IMR-90 (cell line): ENCODE results near the gene MANSC4. TPM values are rescaled to one million over a fixed set of nuclear protein-coding genes. Genes with fewer than 3 reads are reported as not detected.

Experiments
- ATAC-seq: fragments of 200-7000 bp; cut with Tn5 transposase; 2 replicates; pipeline ENCODE4 v1.9.1; 2020; ENCODE audit warnings: low read depth, mild to moderate bottlenecking, moderate library complexity
- BruUV-seq: library from RNA; stranded (reverse); fragments of 400-500 nt; replicated peaks from 2 replicates; lab custom pipeline; 2021; lab: Mats Ljungman, UMichigan
- CTCF ChIA-PET: fragments of 300-600 bp; formaldehyde crosslinking; extraction: SDS; loops from one replicate; lab custom pipeline; 2021; ENCODE audit warnings: antibody characterized with exemption; lab: Yijun Ruan, JAX
- POLR2A ChIA-PET: fragments of 300-600 bp; sonication (Branson Sonifier 250); formaldehyde crosslinking; loops from one replicate; lab custom pipeline; 2022; ENCODE audit warnings: antibody characterized with exemption; ENCODE audit not compliant: unreplicated experiment; lab: Charles Lee
- DNase-seq: peaks from one replicate; pipeline ENCODE4 v3.0.0; 2013
- H2AFZ ChIP-seq: replicated peaks from 2 replicates; pipeline ENCODE3; 2013; ENCODE audit warnings: low read length, mild to moderate bottlenecking; ENCODE audit not compliant: poor library complexity
- H2AK5ac ChIP-seq: 2 replicates; pipeline ENCODE4 v1.6.1; 2013; ENCODE audit warnings: low read depth, low read length, inconsistent platforms
- H2AK9ac ChIP-seq: replicated peaks from 2 replicates; pipeline ENCODE3; 2013; ENCODE audit warnings: mild to moderate bottlenecking, low read depth, low read length, moderate library complexity; ENCODE audit not compliant: poor library complexity
- H2BK120ac ChIP-seq: 2 replicates; pipeline ENCODE4 v1.6.1; 2013; ENCODE audit warnings: low read depth, low read length, inconsistent platforms
- H2BK15ac ChIP-seq: 3 replicates; pipeline ENCODE4 v1.6.1; 2013; ENCODE audit warnings: low read depth, low read length, inconsistent platforms
- H2BK20ac ChIP-seq: 2 replicates; pipeline ENCODE4 v1.6.1; 2013; ENCODE audit warnings: low read depth, mild to moderate bottlenecking, inconsistent platforms, low read length, moderate library complexity
- H2BK5ac ChIP-seq: 2 replicates; pipeline ENCODE4 v1.6.1; 2013; ENCODE audit warnings: mild to moderate bottlenecking, low read depth, low read length, inconsistent platforms; ENCODE audit not compliant: poor library complexity, severe bottlenecking
- H3K14ac ChIP-seq: replicated peaks from 2 replicates; pipeline ENCODE4 v1.6.1; 2013; ENCODE audit warnings: low read depth, low read length, inconsistent platforms
- H3K18ac ChIP-seq: 2 replicates; pipeline ENCODE4 v1.6.1; 2013; ENCODE audit warnings: low read depth, low read length, control low read depth
- H3K23ac ChIP-seq: 2 replicates; pipeline ENCODE4 v1.6.1; 2013; ENCODE audit warnings: low read depth, low read length, inconsistent platforms
- H3K27ac ChIP-seq: 2 replicates; pipeline ENCODE4 v1.5.1; 2013; ENCODE audit warnings: mild to moderate bottlenecking, control low read depth, low read length; ENCODE audit not compliant: insufficient read depth
- H3K27me3 ChIP-seq: 2 replicates; pipeline ENCODE4 v1.6.1; 2013; ENCODE audit warnings: low read length; ENCODE audit not compliant: control insufficient read depth, insufficient read depth
- H3K36me3 ChIP-seq: 2 replicates; pipeline ENCODE4 v1.6.1; 2013; ENCODE audit warnings: low read length, mixed read lengths; ENCODE audit not compliant: control insufficient read depth, insufficient read depth
- H3K4ac ChIP-seq: 2 replicates; pipeline ENCODE4 v1.6.1; 2013; ENCODE audit warnings: low read depth, low read length, inconsistent platforms
- H3K4me1 ChIP-seq: 2 replicates; pipeline ENCODE4 v1.6.1; 2013; ENCODE audit warnings: low read length, mixed read lengths; ENCODE audit not compliant: control insufficient read depth, insufficient read depth
- H3K4me2 ChIP-seq: 2 replicates; pipeline ENCODE4 v1.6.1; 2013; ENCODE audit warnings: low read depth, mild to moderate bottlenecking, control low read depth, low read length, moderate library complexity
- H3K4me3 ChIP-seq: 2 replicates; pipeline ENCODE4 v1.5.1; 2013; ENCODE audit warnings: low read depth, mild to moderate bottlenecking, control low read depth, low read length, moderate library complexity; ENCODE audit not compliant: insufficient read depth
- H3K56ac ChIP-seq: 2 replicates; pipeline ENCODE4 v1.6.1; 2013; ENCODE audit warnings: low read length, inconsistent platforms; ENCODE audit not compliant: insufficient read depth; ENCODE audit errors: extremely low read depth
- H3K79me1 ChIP-seq, 2 experiments: 2 replicates each; pipeline ENCODE4 v1.6.1; 2013; ENCODE audit warnings: low read length in 2 of 2, inconsistent platforms in 1 of 2, low read depth in 1 of 2
- H3K9ac ChIP-seq: 2 replicates; pipeline ENCODE4 v1.6.1; 2013; ENCODE audit warnings: low read depth, low read length, control low read depth
- H3K9me1 ChIP-seq: 2 replicates; pipeline ENCODE4 v1.6.1; 2013; ENCODE audit warnings: low read length, inconsistent platforms; ENCODE audit not compliant: insufficient read depth
- H3K9me3 ChIP-seq: 2 replicates; pipeline ENCODE4 v1.6.1; 2013; ENCODE audit warnings: low read length; ENCODE audit not compliant: control insufficient read depth, insufficient read depth
- H4K20me1 ChIP-seq: 2 replicates; pipeline ENCODE4 v1.6.1; 2013; ENCODE audit warnings: low read length, inconsistent platforms; ENCODE audit not compliant: insufficient read depth
- H4K5ac ChIP-seq: 2 replicates; pipeline ENCODE4 v1.6.1; 2013; ENCODE audit warnings: mild to moderate bottlenecking, low read depth, low read length, control low read depth
- H4K8ac ChIP-seq, 2 experiments: 2 replicates each; pipeline ENCODE4 v1.6.1; 2013; ENCODE audit warnings: low read depth in 2 of 2, low read length in 2 of 2, control low read depth in 1 of 2, inconsistent platforms in 1 of 2
- H4K91ac ChIP-seq: 2 replicates; pipeline ENCODE4 v1.6.1; 2013; ENCODE audit warnings: low read depth, low read length, inconsistent platforms; ENCODE audit not compliant: insufficient read depth
- CEBPB ChIP-seq: IDR thresholded peaks from 2 replicates; pipeline ENCODE4 v1.6.1; 2012; ENCODE audit warnings: low read depth, low read length, improper control_type of control experiment
- CHD1 ChIP-seq: IDR thresholded peaks from 2 replicates; pipeline ENCODE4 v1.6.1; 2012; ENCODE audit warnings: low read depth, low read length, improper control_type of control experiment
- CTCF ChIP-seq: conservative IDR thresholded peaks from 2 replicates; pipeline ENCODE4 v1.5.1; 2012; ENCODE audit warnings: mild to moderate bottlenecking, low read depth, low read length, improper control_type of control experiment
- ELK1 ChIP-seq: fragments of 150-350 bp; IDR thresholded peaks from 2 replicates; pipeline ENCODE4 v1.6.1; 2016; ENCODE audit warnings: low read depth, mild to moderate bottlenecking, low read length, moderate library complexity, borderline replicate concordance
- FOS ChIP-seq: fragments of 150-350 bp; IDR thresholded peaks from 2 replicates; pipeline ENCODE4 v1.6.1; 2016; ENCODE audit warnings: low read depth, low read length
- MAFK ChIP-seq: IDR thresholded peaks from 2 replicates; pipeline ENCODE4 v1.6.1; 2012; ENCODE audit warnings: low read depth, low read length, improper control_type of control experiment
- MXI1 ChIP-seq: IDR thresholded peaks from 2 replicates; pipeline ENCODE4 v1.6.1; 2012; ENCODE audit warnings: low read depth, mild to moderate bottlenecking, low read length, moderate library complexity, borderline replicate concordance
- NFE2L2 ChIP-seq: fragments of 150-350 bp; IDR thresholded peaks from 2 replicates; pipeline ENCODE4 v1.6.1; 2016; ENCODE audit warnings: low read depth, mild to moderate bottlenecking, low read length
- RCOR1 ChIP-seq: IDR thresholded peaks from 2 replicates; pipeline ENCODE4 v1.6.1; 2012; ENCODE audit warnings: mild to moderate bottlenecking, low read length, improper control_type of control experiment; ENCODE audit not compliant: insufficient replicate concordance
- RFX5 ChIP-seq: IDR thresholded peaks from 2 replicates; pipeline ENCODE4 v1.8.0; 2012; ENCODE audit warnings: low read depth, mild to moderate bottlenecking, low read length, moderate library complexity
- WGBS, 2 experiments: methylation state at CpG; one replicate each; pipeline versions ENCODE4 v1.1.5 to v1.1.7; 2013; ENCODE audit warnings: missing lambda C conversion rate in 2 of 2; ENCODE audit not compliant: insufficient read length in 1 of 2; ENCODE audit errors: extremely low coverage in 2 of 2; 5-methylcytosine and 5-hydroxymethylcytosine counted together
- dilution Hi-C: fragments of 300-500 bp; cut with HindIII; formaldehyde crosslinking; loops from one replicate; pipeline ENCODE4 v1.14.3; 2018; ENCODE audit warnings: low sequenced_read_pairs; ENCODE audit not compliant: unreplicated experiment
- in situ Hi-C: fragments of 300-500 bp; cut with MboI; formaldehyde crosslinking; loops from 3 replicates; pipeline ENCODE4 v1.14.3; 2019; ENCODE audit warnings: low sequenced_read_pairs, inconsistent platforms, mixed read lengths
- intact Hi-C: fragments of 100-400 bp; cut with micrococcal nuclease; formaldehyde crosslinking; loops from 2 replicates; pipeline ENCODE4 v1.10.0; 2022
- polyA plus RNA-seq, 3 experiments: library from polyadenylated mRNA; depleted of rRNA; stranded (reverse); fragments of >200 nt; gene quantifications; 2 replicates each; pipeline ENCODE4 v1.2.3, GENCODE V29; 2012; ENCODE audit warnings: low replicate concordance in 1 of 3
- total RNA-seq: library from RNA; depleted of rRNA; stranded (reverse); fragments of >200 nt; gene quantifications from 2 replicates; pipeline ENCODE4 v1.2.3, GENCODE V29; 2012

The MANSC4 gene
- total and polyA plus RNA-seq, 2 of the 4 experiments (the other 2 are of a cell fraction) = not detected

- no peak overlapping the region for H2AK5ac ChIP-seq
- no peak overlapping the region for H4K91ac ChIP-seq
- H3K23ac ChIP-seq = peak overlapping the region; percentile 59; the same call in 1 of the 2 replicates
- dilution Hi-C loops = no loop called here
- peak overlapping the region; percentile 29 for H2AK9ac ChIP-seq
- H2BK5ac ChIP-seq = no peak overlapping the region
- H3K9me1 ChIP-seq = no peaks in the 10 kb centered on the region
- H4K5ac ChIP-seq = no peak overlapping the region
- H2AFZ ChIP-seq = peak overlapping the region; percentile 69
- peak overlapping the region; percentile 3; the same call in 1 of the 2 replicates for H3K14ac ChIP-seq
- no peaks in the 10 kb centered on the region for H3K27me3 ChIP-seq
- no peak overlapping the region for H2BK20ac ChIP-seq
- ChIA-PET POLR2A (interaction anchor here (0.6 kb wide), 1 partner anchor 12 kb away, joined by 4 read pairs; no protein-coding TSS in a partner anchor), CTCF (interaction anchor here (1.5 kb wide), 1 partner anchor 11 kb away, joined by 4 read pairs; no protein-coding TSS in a partner anchor)
- no CpG with 5 or more reads among the region's 4 CpGs for WGBS, 2 experiments
- intact Hi-C loops = no loop called here
- H3K27ac ChIP-seq = no peak overlapping the region
- DNase-seq (peak; percentile 45), ATAC-seq (peak; percentile 62)
- TF ChIP-seq RCOR1 (no peak), MAFK (no peak), MXI1 (no peak), CTCF (no peak), CHD1 (no peak), CEBPB (no peak), ELK1 (no peak), RFX5 (no peak), FOS (no peak), NFE2L2 (no peak)
- peak overlapping the region in 1 of 2 experiments; percentile 17; a peak in 1 of 4 replicates for H4K8ac ChIP-seq
- H3K4ac ChIP-seq = 0 out of 2 replicates have a peak overlapping the region, but pooled peaks have one; percentile 10
- H3K4me3 ChIP-seq = no peak overlapping the region
- no peaks in the 10 kb centered on the region for H3K36me3 ChIP-seq
- no peak overlapping the region for H2BK15ac ChIP-seq
- H2BK120ac ChIP-seq = peak overlapping the region; percentile 40
- no peaks in the 10 kb centered on the region for H3K79me1 ChIP-seq
- peak overlapping the region; percentile 21 for H3K4me2 ChIP-seq
- H3K4me1 ChIP-seq = peaks cover 3% of the 10 kb centered on the region
- H3K9ac ChIP-seq = 0 out of 2 replicates have a peak overlapping the region, but pooled peaks have one; percentile 20
- in situ Hi-C loops = no loop called here
- H3K56ac ChIP-seq = no peak overlapping the region
- no peaks in the 10 kb centered on the region for H4K20me1 ChIP-seq
- no peaks in the 10 kb centered on the region for H3K9me3 ChIP-seq
- no TSS peak for BruUV-seq
- H3K18ac ChIP-seq = no peak overlapping the region
Observed at GRCh38 chr12:27810756-27811155, 30.7 kb upstream of the MANSC4 start.
